ENCODE measurements around the gene GPRASP3. TPM values are rescaled to one million over a fixed set of nuclear protein-coding genes. Genes with fewer than 3 reads are reported as not detected.

Gene GPRASP3
- total RNA-seq, 6 donors from 2014 or later = 1.1 to 4.1 (median 3.2) TPM

- DNase-seq (no peak), ATAC-seq (ENCODE audit: low FRiP score in 2 of 2) (no peak)
- no peaks in the 10 kb centered on the region for H3K9me3 ChIP-seq
- H3K27ac ChIP-seq = no peak overlapping the region
- H3K4me3 ChIP-seq = no peak overlapping the region
- H3K4me1 ChIP-seq = no peaks in the 10 kb centered on the region
- no peaks in the 10 kb centered on the region for H3K36me3 ChIP-seq
- 58 to 63% methylated on average over 1 of the region's 1 CpG for WGBS, 2 donors
- TF ChIP-seq EP300 (IDR thresholded peaks at IDR 0.05) = no peak
- TF ChIP-seq POLR2A (IDR thresholded peaks at IDR 0.05) = no peak
- no peak for TF ChIP-seq POLR2AphosphoS5 (IDR thresholded peaks at IDR 0.05)
- TF ChIP-seq CTCF (IDR thresholded peaks at IDR 0.05) = no peak
- no peaks in the 10 kb centered on the region for H3K27me3 ChIP-seq
Observed at GRCh38 chrX:102727761-102728160, 7.2 kb downstream of the GPRASP3 start.

GRCh38 chrX:102728646-102729045, 8.1 kb downstream of the GPRASP3 start:
- no peak for TF ChIP-seq EP300 (IDR thresholded peaks at IDR 0.05)
- no peak for TF ChIP-seq POLR2AphosphoS5 (IDR thresholded peaks at IDR 0.05)
- no peak for TF ChIP-seq POLR2A (IDR thresholded peaks at IDR 0.05)
- TF ChIP-seq CTCF (IDR thresholded peaks at IDR 0.05) = no peak

GRCh38 chrX:102739657-102740056, 19.1 kb downstream of the GPRASP3 start:
- no peak for ATAC-seq (ENCODE audit: low FRiP score in 2 of 2)

More at GRCh38 chrX:102728646-102729045, 8.1 kb downstream of the GPRASP3 start:
- Histone ChIP-seq H3K27ac (no peak overlapping the region), H3K4me3 (no peak overlapping the region), H3K9me3 (no peaks in the 10 kb centered on the region), H3K4me1 (no peaks in the 10 kb centered on the region), H3K27me3 (no peaks in the 10 kb centered on the region), H3K36me3 (no peaks in the 10 kb centered on the region)
- DNase-seq (no peak), ATAC-seq (ENCODE audit: low FRiP score in 2 of 2) (no peak)
- WGBS, 2 donors = 88% methylated on average over 1 of the region's 1 CpG

GRCh38 chrX:102744307-102744706, 23.8 kb downstream of the GPRASP3 start:
- H3K4me1 ChIP-seq = peaks cover 0 to 9% (median 0%) of the 10 kb centered on the region in 4 donors
- TF ChIP-seq CTCF (IDR thresholded peaks at IDR 0.05) (no peak), POLR2AphosphoS5 (IDR thresholded peaks at IDR 0.05) (no peak), EP300 (IDR thresholded peaks at IDR 0.05) (no peak), POLR2A (IDR thresholded peaks at IDR 0.05) (no peak)
- no peak overlapping the region for H3K4me3 ChIP-seq
- no peak for ATAC-seq (ENCODE audit: low FRiP score in 2 of 2)
- 59 to 96% methylated on average over 1 of the region's 1 CpG for WGBS, 2 donors
- H3K9me3 ChIP-seq = no peaks in the 10 kb centered on the region
- no peak for DNase-seq
- H3K27me3 ChIP-seq = no peaks in the 10 kb centered on the region
- H3K27ac ChIP-seq = no peak overlapping the region
- no peaks in the 10 kb centered on the region for H3K36me3 ChIP-seq

More at GRCh38 chrX:102739657-102740056, 19.1 kb downstream of the GPRASP3 start:
- no peak for DNase-seq
- Histone ChIP-seq H3K36me3 (no peaks in the 10 kb centered on the region), H3K27me3 (no peaks in the 10 kb centered on the region), H3K27ac (no peak overlapping the region), H3K9me3 (no peaks in the 10 kb centered on the region), H3K4me1 (no peaks in the 10 kb centered on the region), H3K4me3 (no peak overlapping the region)
- WGBS, 2 donors = 63 to 69% methylated on average over 7 of the region's 7 CpGs
- no peak for TF ChIP-seq POLR2AphosphoS5 (IDR thresholded peaks at IDR 0.05)
- no peak for TF ChIP-seq CTCF (IDR thresholded peaks at IDR 0.05)
- no peak for TF ChIP-seq EP300 (IDR thresholded peaks at IDR 0.05)
- no peak for TF ChIP-seq POLR2A (IDR thresholded peaks at IDR 0.05)

- ATAC-seq (ENCODE audit: low FRiP score in 2 of 2) (no peak), DNase-seq (no peak)
- H3K27ac ChIP-seq = no peak overlapping the region
- H3K4me1 ChIP-seq = peaks cover 0 to 9% (median 0%) of the 10 kb centered on the region in 4 donors
- no peak for TF ChIP-seq POLR2A (IDR thresholded peaks at IDR 0.05)
- no peak for TF ChIP-seq EP300 (IDR thresholded peaks at IDR 0.05)
- TF ChIP-seq CTCF (IDR thresholded peaks at IDR 0.05) = no peak
- TF ChIP-seq POLR2AphosphoS5 (IDR thresholded peaks at IDR 0.05) = no peak
- H3K9me3 ChIP-seq = no peaks in the 10 kb centered on the region
- no peaks in the 10 kb centered on the region for H3K36me3 ChIP-seq
- no peaks in the 10 kb centered on the region for H3K27me3 ChIP-seq
- 49% methylated on average over 14 of the region's 14 CpGs; no CpG with 5 or more reads in 1 of the 2 donors for whole genome bisulfite sequencing, 2 donors
- peak overlapping the region in 3 of 4 donors; percentile 42 to 57 (median 56) for H3K4me3 ChIP-seq
Observed at GRCh38 chrX:102745513-102745856, 24.9 kb downstream of the GPRASP3 start.
